Esophagus muscularis mucosa (tissue), 3 donors: ENCODE data around the gene CLTA.

Experiments
- CTCF ChIP-seq, 3 experiments: fragments of 200-600 bp in 2 of 3; fragments of 450-650 bp in 1 of 3; sonication (generic) in 2 of 3; IDR thresholded peaks; one replicate each; pipeline ENCODE4 v1.5.1; 2017 to 2019; ENCODE audit warnings: antibody characterized with exemption in 3 of 3, mild to moderate bottlenecking in 2 of 3, moderate library complexity in 1 of 3
- POLR2A ChIP-seq: fragments of 450-650 bp; IDR thresholded peaks from one replicate; pipeline ENCODE4 v1.6.1; 2017; ENCODE audit warnings: antibody characterized with exemption, moderate library complexity, mild to moderate bottlenecking, low read depth
- POLR2AphosphoS5 ChIP-seq, 2 donors: sonication (generic); formaldehyde crosslinking; IDR thresholded peaks; one replicate each; pipeline ENCODE4 v1.6.1; 2017; ENCODE audit warnings: antibody characterized with exemption in 2 of 2

GRCh38 chr9:36190388-36191289, at the start of gene CLTA:
- TF ChIP-seq POLR2AphosphoS5 (IDR thresholded peaks at IDR 0.05) (peak; percentile 94 to 97), POLR2A (peak; percentile 65), CTCF (IDR thresholded peaks at IDR 0.05) (peak; percentile 52 to 61 (median 56))
